Right lung (tissue), 5 donors: Measurements from ENCODE around the gene VPS4B. TPM values are rescaled to one million over a fixed set of nuclear protein-coding genes. Genes with fewer than 3 reads are reported as not detected.

Experiments
- polyA plus RNA-seq, 5 donors: library from polyadenylated mRNA; unstranded; fragments of 120-200 nt; gene quantifications; one replicate each; pipeline versions ENCODE4 v1.2.1 to v1.2.3, GENCODE V29; 2013; ENCODE audit warnings: inconsistent platforms in 1 of 5, low replicate concordance in 1 of 5; ENCODE audit not compliant: insufficient read length in 5 of 5, insufficient read depth in 1 of 5

VPS4B gene
- polyA plus RNA-seq, 5 donors, result 39.6 to 60.1 (median 57.0) TPM

Other genes starting within 250 kb of the VPS4B start
- 10 to 100 TPM in 4 of 5 donors, 1 to 10 TPM in 1; 8.8 to 12.6 (median 11.5) TPM for gene BCL2, start 102.7 kb downstream of the VPS4B start, polyA plus RNA-seq
- 10 to 100 TPM; 32.1 to 45.8 (median 40.8) TPM for gene KDSR, start 55.3 kb downstream of the VPS4B start, polyA plus RNA-seq
- not detected for gene SERPINB5, start 54.5 kb upstream of the VPS4B start, polyA plus RNA-seq
- not detected for gene SERPINB12, start 119.9 kb upstream of the VPS4B start, polyA plus RNA-seq
- not detected for gene SERPINB13, start 164.9 kb upstream of the VPS4B start, polyA plus RNA-seq
- not detected for gene SERPINB4, start 221.8 kb upstream of the VPS4B start, polyA plus RNA-seq
- gene SERPINB3, start 239.4 kb upstream of the VPS4B start, polyA plus RNA-seq, result not detected